ENCODE data around the gene RTKN. TPM values are rescaled to one million over a fixed set of nuclear protein-coding genes. Genes with fewer than 3 reads are reported as not detected.

RTKN gene
- total and polyA plus RNA-seq, 2 of the 13 experiments (the other 11 are each of a cell fraction or from before 2014, with no cell fraction given), result 159 to 166 TPM

DNA sequence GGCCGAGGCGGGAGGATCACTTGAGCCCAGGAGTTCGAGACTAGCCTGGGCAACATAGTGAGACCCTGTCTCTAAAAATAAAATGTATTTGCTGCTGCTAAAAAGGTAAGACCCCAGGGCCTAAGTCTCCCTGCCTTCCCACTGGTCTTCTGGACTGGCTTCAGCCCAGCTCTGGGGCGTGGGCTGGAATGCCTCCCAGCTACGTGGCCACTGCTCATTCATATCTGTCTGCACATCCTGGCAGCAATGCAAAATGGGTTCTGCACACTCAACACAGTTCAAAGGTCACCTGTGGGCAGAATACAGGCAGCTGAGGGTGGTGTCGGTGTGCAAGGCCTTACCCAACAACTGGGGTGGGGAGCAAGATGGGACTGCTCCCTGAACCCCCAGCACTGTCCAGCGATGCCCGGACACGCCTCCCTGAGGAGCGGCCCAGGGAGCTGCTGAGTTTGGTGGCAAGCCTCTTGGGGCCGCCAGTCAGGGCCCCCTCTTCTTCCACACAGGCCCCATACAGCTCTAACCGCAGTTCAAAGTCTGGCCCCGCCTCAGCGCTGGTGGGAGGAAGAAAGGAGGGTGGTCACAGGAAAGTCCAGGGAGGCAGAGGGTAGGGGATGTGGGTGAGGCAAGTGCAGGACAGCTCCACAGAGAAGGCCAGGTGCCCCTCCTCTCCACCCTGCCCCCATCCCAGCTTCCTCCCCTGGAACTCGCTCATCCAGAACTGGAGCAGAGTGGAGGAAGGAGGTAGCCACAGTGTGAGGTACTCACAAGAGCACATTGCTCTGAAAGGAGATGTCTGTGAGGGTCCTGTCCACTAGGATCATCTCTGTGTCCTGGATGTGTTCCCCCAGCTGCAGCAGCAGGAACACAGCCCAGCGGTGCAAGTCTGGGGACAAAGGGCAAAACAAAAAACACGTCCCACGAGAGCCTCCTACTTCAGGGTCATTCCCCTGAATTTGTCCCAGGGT lies 12.0 kb downstream of the RTKN start (continued):
- TF ChIP-seq ZNF687 (CRISPR knock-in tag; IDR thresholded peaks at IDR 0.05) (peak; percentile 99), CBFB (CRISPR knock-in tag; IDR thresholded peaks at IDR 0.05) (peak; percentile 98), ZKSCAN1 (IDR thresholded peaks at IDR 0.05; ENCODE audit: low read length) (no peak), NAIF1 (CRISPR knock-in tag; IDR thresholded peaks at IDR 0.05; ENCODE audit: borderline replicate concordance) (peak; percentile 55; the same call in 1 of the 2 replicates), ARNT (IDR thresholded peaks at IDR 0.05) (no peak), HMG20B (CRISPR knock-in tag; conservative IDR thresholded peaks at IDR 0.05) (no peak; the same call in none of the 2 replicates), TSC22D2 (CRISPR knock-in tag; IDR thresholded peaks at IDR 0.05; ENCODE audit: borderline replicate concordance) (no peak), ZNF616 (CRISPR knock-in tag; IDR thresholded peaks at IDR 0.05; ENCODE audit: low read depth) (peak; percentile 63; the same call in 1 of the 2 replicates), GABPB1 (CRISPR knock-in tag; IDR thresholded peaks at IDR 0.05) (peak; percentile 59), SCMH1 (CRISPR knock-in tag; IDR thresholded peaks at IDR 0.05; ENCODE audit: borderline replicate concordance) (no peak), EP300 (IDR thresholded peaks at IDR 0.05; ENCODE audit: low read depth in 2 of 2, low read length in 2 of 2) (peak in 1 of 2 experiments; percentile 61; a peak in 2 of 4 replicates), EP300 (CRISPR knock-in tag; IDR thresholded peaks at IDR 0.05; ENCODE audit: borderline replicate concordance) (peak; percentile 66), ZHX1 (CRISPR knock-in tag; IDR thresholded peaks at IDR 0.05; ENCODE audit: low read depth) (peak; percentile 68; the same call in 1 of the 2 replicates), ZNF580 (CRISPR knock-in tag; IDR thresholded peaks at IDR 0.05; ENCODE audit: borderline replicate concordance, low read depth) (peak; percentile 87; the same call in 1 of the 2 replicates)
- TF ChIP-seq, protein P1, sequence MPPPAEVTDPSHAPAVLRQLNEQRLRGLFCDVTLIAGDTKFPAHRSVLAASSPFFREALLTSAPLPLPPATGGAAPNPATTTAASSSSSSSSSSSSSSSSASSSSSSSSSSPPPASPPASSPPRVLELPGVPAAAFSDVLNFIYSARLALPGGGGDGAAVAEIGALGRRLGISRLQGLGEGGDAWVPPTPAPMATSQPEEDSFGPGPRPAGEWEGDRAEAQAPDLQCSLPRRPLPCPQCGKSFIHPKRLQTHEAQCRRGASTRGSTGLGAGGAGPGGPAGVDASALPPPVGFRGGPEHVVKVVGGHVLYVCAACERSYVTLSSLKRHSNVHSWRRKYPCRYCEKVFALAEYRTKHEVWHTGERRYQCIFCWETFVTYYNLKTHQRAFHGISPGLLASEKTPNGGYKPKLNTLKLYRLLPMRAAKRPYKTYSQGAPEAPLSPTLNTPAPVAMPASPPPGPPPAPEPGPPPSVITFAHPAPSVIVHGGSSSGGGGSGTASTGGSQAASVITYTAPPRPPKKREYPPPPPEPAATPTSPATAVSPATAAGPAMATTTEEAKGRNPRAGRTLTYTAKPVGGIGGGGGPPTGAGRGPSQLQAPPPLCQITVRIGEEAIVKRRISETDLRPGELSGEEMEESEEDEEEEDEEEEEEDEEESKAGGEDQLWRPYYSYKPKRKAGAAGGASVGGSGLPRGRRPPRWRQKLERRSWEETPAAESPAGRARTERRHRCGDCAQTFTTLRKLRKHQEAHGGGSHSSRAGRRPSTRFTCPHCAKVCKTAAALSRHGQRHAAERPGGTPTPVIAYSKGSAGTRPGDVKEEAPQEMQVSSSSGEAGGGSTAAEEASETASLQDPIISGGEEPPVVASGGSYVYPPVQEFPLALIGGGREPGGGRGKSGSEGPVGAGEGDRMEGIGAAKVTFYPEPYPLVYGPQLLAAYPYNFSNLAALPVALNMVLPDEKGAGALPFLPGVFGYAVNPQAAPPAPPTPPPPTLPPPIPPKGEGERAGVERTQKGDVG (CRISPR knock-in tag; IDR thresholded peaks at IDR 0.05; ENCODE audit: borderline replicate concordance), result 0 out of 2 replicates have a peak, but pooled peaks have one; percentile 19
